H9 (cell line): ENCODE results near the gene SIRT7. TPM values are rescaled to one million over a fixed set of nuclear protein-coding genes. Genes with fewer than 3 reads are reported as not detected.

Experiments
- DNase-seq: peaks from one replicate; pipeline ENCODE4 v3.0.0-alpha.2; 2017
- H2AFZ ChIP-seq: one replicate; pipeline ENCODE4 v1.6.1; 2013; ENCODE audit warnings: mild to moderate bottlenecking, low read length, control low read depth, moderate library complexity
- H2AK5ac ChIP-seq: 2 replicates; pipeline ENCODE4 v1.6.1; 2013; ENCODE audit warnings: low read length, control low read depth, mixed read lengths; ENCODE audit not compliant: insufficient read length
- H2BK120ac ChIP-seq: one replicate; pipeline ENCODE4 v1.6.1; 2013; ENCODE audit warnings: low read depth, mild to moderate bottlenecking, low read length, control low read depth, inconsistent platforms; ENCODE audit not compliant: poor library complexity, severe bottlenecking
- H2BK12ac ChIP-seq: 2 replicates; pipeline ENCODE4 v1.6.1; 2013; ENCODE audit warnings: low read length, control low read depth, mixed read lengths, low read depth; ENCODE audit not compliant: insufficient read length
- H2BK15ac ChIP-seq: 2 replicates; pipeline ENCODE4 v1.6.1; 2013; ENCODE audit warnings: low read depth, low read length, control low read depth
- H2BK20ac ChIP-seq: one replicate; pipeline ENCODE4 v1.6.1; 2013; ENCODE audit warnings: low read depth, mild to moderate bottlenecking, low read length, control low read depth, inconsistent platforms; ENCODE audit not compliant: poor library complexity, severe bottlenecking
- H2BK5ac ChIP-seq: 2 replicates; pipeline ENCODE4 v1.6.1; 2013; ENCODE audit warnings: low read length, control low read depth, mixed read lengths; ENCODE audit not compliant: insufficient read length
- H3K14ac ChIP-seq: 2 replicates; pipeline ENCODE4 v1.6.1; 2013; ENCODE audit warnings: low read length, control low read depth; ENCODE audit not compliant: insufficient read depth
- H3K18ac ChIP-seq: 2 replicates; pipeline ENCODE4 v1.6.1; 2013; ENCODE audit warnings: low read depth, mild to moderate bottlenecking, mixed read lengths, low read length, control low read depth; ENCODE audit not compliant: insufficient read length
- H3K23ac ChIP-seq: 2 replicates; pipeline ENCODE4 v1.6.1; 2013; ENCODE audit warnings: low read length, control low read depth, mixed read lengths, low read depth; ENCODE audit not compliant: insufficient read length
- H3K23me2 ChIP-seq: 2 replicates; pipeline ENCODE4 v1.6.1; 2013; ENCODE audit warnings: low read depth, mild to moderate bottlenecking, mixed read lengths, low read length, control low read depth; ENCODE audit not compliant: insufficient read length, poor library complexity, severe bottlenecking
- H3K27ac ChIP-seq: 2 replicates; pipeline ENCODE4 v1.5.1; 2013; ENCODE audit warnings: low read length, control low read depth, mixed read lengths, low read depth; ENCODE audit not compliant: insufficient read length
- H3K27me3 ChIP-seq: 2 replicates; pipeline ENCODE4 v1.6.1; 2013; ENCODE audit warnings: low read length, control low read depth, inconsistent platforms; ENCODE audit not compliant: insufficient read depth
- H3K4ac ChIP-seq: 2 replicates; pipeline ENCODE4 v1.6.1; 2013; ENCODE audit warnings: low read depth, mild to moderate bottlenecking, control low read depth, inconsistent platforms, low read length, moderate library complexity
- H3K4me1 ChIP-seq: 2 replicates; pipeline ENCODE4 v1.6.1; 2013; ENCODE audit warnings: low read length, control low read depth, inconsistent platforms; ENCODE audit not compliant: insufficient read depth
- H3K4me2 ChIP-seq: 2 replicates; pipeline ENCODE4 v1.6.1; 2013; ENCODE audit warnings: low read length, control low read depth, mixed read lengths; ENCODE audit not compliant: insufficient read length, insufficient read depth
- H3K56ac ChIP-seq: 2 replicates; pipeline ENCODE4 v1.6.1; 2013; ENCODE audit warnings: low read depth, mild to moderate bottlenecking, mixed read lengths, low read length, control low read depth; ENCODE audit not compliant: insufficient read length
- H3K79me1 ChIP-seq: 2 replicates; pipeline ENCODE4 v1.6.1; 2013; ENCODE audit warnings: low read depth, mild to moderate bottlenecking, moderate library complexity, low read length, control low read depth, inconsistent platforms; ENCODE audit not compliant: insufficient read depth, poor library complexity, severe bottlenecking
- H3K79me2 ChIP-seq: 2 replicates; pipeline ENCODE4 v1.6.1; 2013; ENCODE audit warnings: low read length, control low read depth, inconsistent platforms; ENCODE audit not compliant: insufficient read depth
- H3K9ac ChIP-seq: 2 replicates; pipeline ENCODE4 v1.6.1; 2013; ENCODE audit warnings: low read length, control low read depth, mixed read lengths; ENCODE audit not compliant: insufficient read length; ENCODE audit errors: extremely low read depth
- H3K9me3 ChIP-seq: one replicate; pipeline ENCODE4 v1.6.1; 2013; ENCODE audit warnings: low read depth, low read length, inconsistent platforms; ENCODE audit not compliant: control insufficient read depth
- H3T11ph ChIP-seq: one replicate; pipeline ENCODE4 v1.6.1; 2013; ENCODE audit warnings: mild to moderate bottlenecking, low read length, control low read depth, inconsistent platforms
- H4K20me1 ChIP-seq: one replicate; pipeline ENCODE4 v1.6.1; 2013; ENCODE audit not compliant: control insufficient read depth, insufficient read length, insufficient read depth
- H4K5ac ChIP-seq: 2 replicates; pipeline ENCODE4 v1.6.1; 2013; ENCODE audit warnings: low read depth, mild to moderate bottlenecking, mixed read lengths, low read length, control low read depth; ENCODE audit not compliant: insufficient read length
- H4K8ac ChIP-seq: replicated peaks from 2 replicates; pipeline ENCODE4 v1.6.1; 2013; ENCODE audit warnings: low read length, control low read depth, mixed read lengths, low read depth; ENCODE audit not compliant: insufficient read length
- H4K91ac ChIP-seq: 2 replicates; pipeline ENCODE4 v1.6.1; 2013; ENCODE audit warnings: low read depth, mild to moderate bottlenecking, moderate library complexity, mixed read lengths, low read length, control low read depth; ENCODE audit not compliant: insufficient read length
- H3K27ac Mint-ChIP-seq, 3 experiments: 2 replicates in 2 of 3; 3 replicates in 1 of 3; pipeline ENCODE4 v1.8.0; 2020 to 2021; ENCODE audit warnings: mixed read lengths in 3 of 3, mild to moderate bottlenecking in 1 of 3, moderate library complexity in 1 of 3
- H3K27me3 Mint-ChIP-seq: 2 replicates; pipeline ENCODE4 v1.8.0; 2021; ENCODE audit warnings: low read depth, mild to moderate bottlenecking, moderate library complexity, mixed read lengths
- H3K36me3 Mint-ChIP-seq, 3 experiments: 2 replicates in 2 of 3; 3 replicates in 1 of 3; pipeline ENCODE4 v1.8.0; 2020 to 2021; ENCODE audit warnings: low read depth in 3 of 3, mixed read lengths in 3 of 3; ENCODE audit not compliant: insufficient read depth in 1 of 3
- H3K4me1 Mint-ChIP-seq, 2 experiments: 2 replicates each; pipeline ENCODE4 v1.8.0; 2020; ENCODE audit warnings: mixed read lengths in 2 of 2
- H3K4me3 Mint-ChIP-seq, 2 experiments: 2 replicates in 1 of 2; 3 replicates in 1 of 2; pipeline ENCODE4 v1.8.0; 2020 to 2021; ENCODE audit warnings: mild to moderate bottlenecking in 2 of 2, mixed read lengths in 2 of 2, moderate library complexity in 1 of 2
- H3K9me3 Mint-ChIP-seq, 2 experiments: 2 replicates in 1 of 2; 3 replicates in 1 of 2; pipeline ENCODE4 v1.8.0; 2020; ENCODE audit warnings: mild to moderate bottlenecking in 2 of 2, mixed read lengths in 2 of 2, moderate library complexity in 1 of 2
- WGBS: extraction: QIAGEN DNeasy Blood & Tissue Kit; methylation state at CpG from one replicate; pipeline ENCODE4 v1.1.7; 2013; ENCODE audit warnings: missing lambda C conversion rate, low lambda C conversion rate, mixed read lengths; ENCODE audit not compliant: insufficient read length; ENCODE audit errors: extremely low coverage; 5-methylcytosine and 5-hydroxymethylcytosine counted together
- total RNA-seq: library from RNA; stranded (reverse); gene quantifications from 2 replicates; pipeline ENCODE4 v1.2.1, GENCODE V29; 2021
- TF ChIP-seq, protein P1 (sequence below): fragments of 200-600 bp; sonication (generic); conservative IDR thresholded peaks from 3 replicates; pipeline ENCODE4 v1.8.0; 2021; ENCODE audit warnings: antibody characterized with exemption, mild to moderate bottlenecking

Gene SIRT7
- total RNA-seq, 1 experiment from 2014 or later = 29.7 TPM

DNA sequence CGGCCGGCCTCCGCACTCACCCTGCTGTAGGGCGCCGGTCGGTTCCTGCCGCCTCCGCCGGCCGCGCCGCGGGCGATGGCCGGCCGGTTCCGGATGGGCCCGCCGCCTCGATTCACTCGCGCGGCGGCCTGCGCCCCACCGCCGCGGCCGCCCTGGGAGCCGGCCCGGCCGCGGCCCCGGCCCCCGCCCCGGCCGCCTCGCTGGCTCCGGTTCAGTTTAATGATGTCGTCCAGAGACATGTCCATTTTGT, 26.7 kb downstream of the SIRT7 start:
- H3K79me2 ChIP-seq = peaks cover 17% of the 10 kb centered on the region; the same call in 1 of the 2 replicates

More for the DNA sequence above, 26.7 kb downstream of the SIRT7 start:
- Histone ChIP-seq H3K4ac (no peak overlapping the region), H3K79me1 (peaks cover 24% of the 10 kb centered on the region), H3K18ac (no peak overlapping the region), H2BK120ac (no peak overlapping the region), H4K5ac (no peak overlapping the region), H3K23ac (no peak overlapping the region), H2BK20ac (no peak overlapping the region), H3K9me3 (no peaks in the 10 kb centered on the region), H3K4me1 (no peaks in the 10 kb centered on the region), H2AFZ (no peak overlapping the region), H3K27me3 (no peaks in the 10 kb centered on the region), H3K14ac (peak overlapping the region; percentile 68; the same call in 1 of the 2 replicates), H4K91ac (no peak overlapping the region), H3K56ac (no peak overlapping the region), H3K27ac (no peak overlapping the region), H4K8ac (no peak overlapping the region), H2AK5ac (no peak overlapping the region), H2BK12ac (no peak overlapping the region), H3K9ac (peak overlapping the region; percentile 83), H3K4me2 (no peak overlapping the region), H2BK15ac (no peak overlapping the region), H3T11ph (no peak overlapping the region), H3K23me2 (peaks cover 7% of the 10 kb centered on the region), H4K20me1 (no peaks in the 10 kb centered on the region), H2BK5ac (no peak overlapping the region)
- no CpG with 5 or more reads among the region's 40 CpGs for WGBS
- Mint-ChIP-seq H3K4me3 (peak overlapping the region; percentile 89 to 96), H3K27ac (peak overlapping the region; percentile 98 to 99 (median 98)), H3K9me3 (no peaks in the 10 kb centered on the region), H3K36me3 (peaks cover 39 to 63% (median 59%) of the 10 kb centered on the region in 3 experiments), H3K27me3 (no peaks in the 10 kb centered on the region), H3K4me1 (peaks cover 3 to 16% of the 10 kb centered on the region in 2 experiments; a peak in 3 of 4 replicates)
- TF ChIP-seq, protein P1, sequence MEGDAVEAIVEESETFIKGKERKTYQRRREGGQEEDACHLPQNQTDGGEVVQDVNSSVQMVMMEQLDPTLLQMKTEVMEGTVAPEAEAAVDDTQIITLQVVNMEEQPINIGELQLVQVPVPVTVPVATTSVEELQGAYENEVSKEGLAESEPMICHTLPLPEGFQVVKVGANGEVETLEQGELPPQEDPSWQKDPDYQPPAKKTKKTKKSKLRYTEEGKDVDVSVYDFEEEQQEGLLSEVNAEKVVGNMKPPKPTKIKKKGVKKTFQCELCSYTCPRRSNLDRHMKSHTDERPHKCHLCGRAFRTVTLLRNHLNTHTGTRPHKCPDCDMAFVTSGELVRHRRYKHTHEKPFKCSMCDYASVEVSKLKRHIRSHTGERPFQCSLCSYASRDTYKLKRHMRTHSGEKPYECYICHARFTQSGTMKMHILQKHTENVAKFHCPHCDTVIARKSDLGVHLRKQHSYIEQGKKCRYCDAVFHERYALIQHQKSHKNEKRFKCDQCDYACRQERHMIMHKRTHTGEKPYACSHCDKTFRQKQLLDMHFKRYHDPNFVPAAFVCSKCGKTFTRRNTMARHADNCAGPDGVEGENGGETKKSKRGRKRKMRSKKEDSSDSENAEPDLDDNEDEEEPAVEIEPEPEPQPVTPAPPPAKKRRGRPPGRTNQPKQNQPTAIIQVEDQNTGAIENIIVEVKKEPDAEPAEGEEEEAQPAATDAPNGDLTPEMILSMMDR = no peak
- DNase-seq = no peak
